DMS 273 treated with DMSO at 0.1 percent for 48 hours (cell line): ENCODE measurements around the gene EHD2.
"Not testable (repeated sequence)": the region's sequence is repeated elsewhere in the genome, so short reads cannot be mapped to it uniquely, and the experiment has no call there.

Source experiments
- DNase-seq: peaks from one replicate; lab custom pipeline; 2025; lab: John Stamatoyannopoulos, UW

EHD2 gene

DNA sequence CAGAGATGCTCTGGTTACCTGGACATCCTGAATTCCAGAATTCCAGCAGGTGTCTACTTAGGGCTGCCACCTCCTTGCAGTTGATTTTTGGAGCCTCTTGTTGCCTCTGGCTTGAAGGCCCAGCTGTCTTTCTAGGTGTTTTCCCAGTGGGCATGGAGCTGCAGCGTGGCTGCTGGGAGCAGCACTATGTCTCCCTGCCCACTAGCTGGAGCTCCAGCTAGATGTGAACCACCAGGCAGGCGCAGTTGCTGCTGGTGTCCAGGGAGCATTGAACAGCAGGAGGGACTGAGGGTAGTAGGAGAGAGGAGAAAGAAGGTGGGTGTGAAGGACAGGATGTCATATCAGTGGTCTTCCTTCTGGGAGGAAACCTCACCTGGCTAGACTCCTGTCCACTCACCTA is 55.4 kb downstream of the EHD2 start:
- no peak for DNase-seq

DNA sequence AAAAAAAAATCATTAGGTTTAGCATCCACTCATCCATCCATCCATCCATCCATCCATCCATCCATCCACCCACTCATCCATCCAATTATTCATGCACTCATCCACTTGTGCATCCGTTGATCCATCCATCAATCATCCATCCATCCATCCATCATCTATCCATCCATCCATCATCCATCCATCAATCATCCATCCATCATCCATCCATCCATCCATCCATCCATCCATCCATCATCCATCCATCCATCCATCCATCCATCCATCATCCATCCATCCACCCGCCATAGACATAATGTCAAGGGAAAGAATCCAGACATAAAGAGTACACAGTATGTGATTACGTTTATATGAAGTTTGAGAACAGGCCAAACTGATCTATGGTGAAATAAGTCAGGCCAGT is 56.3 kb downstream of the EHD2 start:
- no peak for DNase-seq

DNA sequence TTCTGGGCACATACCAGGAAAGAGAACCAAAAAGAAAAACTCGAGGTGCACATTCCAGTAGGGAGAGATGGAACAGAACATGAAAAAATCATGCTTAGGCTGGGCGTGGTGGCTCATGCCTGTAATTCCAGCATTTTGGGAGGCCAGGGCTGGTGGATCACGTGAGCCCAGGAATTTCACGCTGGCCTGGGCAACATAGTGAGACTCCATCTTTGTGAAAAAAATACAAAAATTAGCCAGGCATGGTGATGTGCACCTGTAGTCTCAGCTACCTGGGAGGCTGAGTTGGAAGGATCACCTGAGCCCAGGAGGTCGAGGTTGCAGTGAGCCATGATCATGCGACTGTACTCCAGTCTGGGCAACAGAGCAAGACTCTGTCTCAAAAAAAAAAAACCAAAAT is 58.1 kb downstream of the EHD2 start:
- DNase-seq, result not testable (repeated sequence)

DNA sequence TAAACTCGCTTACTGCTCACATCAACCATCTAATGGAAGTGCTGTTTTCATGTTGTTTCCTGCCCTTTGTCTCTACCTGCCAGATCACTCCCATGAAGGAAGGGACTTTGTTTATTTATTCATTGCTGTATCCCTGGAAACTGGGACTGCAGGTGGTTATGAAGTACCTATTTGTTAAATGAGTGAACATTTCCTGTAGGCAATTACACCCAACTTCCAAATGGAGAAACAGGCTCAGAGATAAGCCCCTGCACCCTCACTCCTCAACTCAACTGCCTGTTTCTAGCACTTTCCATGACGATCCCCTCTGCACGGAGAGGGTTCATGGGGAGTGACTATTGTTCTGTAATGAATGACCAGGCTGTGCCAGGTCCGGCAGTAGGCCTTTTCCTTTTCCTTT is 63.3 kb downstream of the EHD2 start:
- no peak for DNase-seq

DNA sequence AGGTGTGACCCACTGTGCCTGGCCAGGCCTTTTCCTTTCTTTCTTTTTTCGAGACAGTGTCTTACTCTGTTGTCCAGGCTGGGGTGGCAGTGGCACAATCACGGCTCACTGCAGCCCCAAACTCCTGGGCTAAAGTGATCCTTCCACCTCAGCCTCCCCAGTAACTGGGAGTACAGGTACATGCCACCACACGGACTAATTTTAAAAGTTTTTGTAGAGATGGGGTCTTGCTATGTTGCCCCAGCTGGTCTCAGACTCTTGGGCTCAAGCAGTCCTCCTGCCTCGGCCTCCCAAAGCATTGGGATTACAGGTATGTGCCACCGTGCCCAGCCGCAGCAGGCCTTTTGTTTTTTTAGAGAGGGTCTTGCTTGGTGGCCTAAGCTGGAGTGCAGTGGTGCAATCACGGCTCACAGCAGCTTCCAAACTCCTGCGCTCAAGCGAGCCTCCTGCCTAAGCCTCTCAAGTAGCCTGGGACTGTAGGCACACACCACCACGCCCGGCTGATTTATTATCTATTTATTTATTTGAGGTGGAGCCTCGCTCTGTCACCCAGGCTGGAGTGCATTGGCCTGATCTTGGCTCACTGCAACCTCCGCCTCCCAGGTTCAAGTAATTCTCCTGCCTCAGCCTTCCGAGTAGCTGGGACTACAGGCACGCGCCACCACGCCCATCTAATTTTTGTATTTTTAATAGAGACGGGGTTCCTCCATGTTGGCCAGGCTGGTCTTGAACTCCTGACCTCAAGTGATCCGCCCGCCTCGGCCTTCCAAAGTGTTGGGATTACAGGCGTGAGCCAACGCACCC is 64.2 kb downstream of the EHD2 start:
- not testable (repeated sequence) for DNase-seq

DNA sequence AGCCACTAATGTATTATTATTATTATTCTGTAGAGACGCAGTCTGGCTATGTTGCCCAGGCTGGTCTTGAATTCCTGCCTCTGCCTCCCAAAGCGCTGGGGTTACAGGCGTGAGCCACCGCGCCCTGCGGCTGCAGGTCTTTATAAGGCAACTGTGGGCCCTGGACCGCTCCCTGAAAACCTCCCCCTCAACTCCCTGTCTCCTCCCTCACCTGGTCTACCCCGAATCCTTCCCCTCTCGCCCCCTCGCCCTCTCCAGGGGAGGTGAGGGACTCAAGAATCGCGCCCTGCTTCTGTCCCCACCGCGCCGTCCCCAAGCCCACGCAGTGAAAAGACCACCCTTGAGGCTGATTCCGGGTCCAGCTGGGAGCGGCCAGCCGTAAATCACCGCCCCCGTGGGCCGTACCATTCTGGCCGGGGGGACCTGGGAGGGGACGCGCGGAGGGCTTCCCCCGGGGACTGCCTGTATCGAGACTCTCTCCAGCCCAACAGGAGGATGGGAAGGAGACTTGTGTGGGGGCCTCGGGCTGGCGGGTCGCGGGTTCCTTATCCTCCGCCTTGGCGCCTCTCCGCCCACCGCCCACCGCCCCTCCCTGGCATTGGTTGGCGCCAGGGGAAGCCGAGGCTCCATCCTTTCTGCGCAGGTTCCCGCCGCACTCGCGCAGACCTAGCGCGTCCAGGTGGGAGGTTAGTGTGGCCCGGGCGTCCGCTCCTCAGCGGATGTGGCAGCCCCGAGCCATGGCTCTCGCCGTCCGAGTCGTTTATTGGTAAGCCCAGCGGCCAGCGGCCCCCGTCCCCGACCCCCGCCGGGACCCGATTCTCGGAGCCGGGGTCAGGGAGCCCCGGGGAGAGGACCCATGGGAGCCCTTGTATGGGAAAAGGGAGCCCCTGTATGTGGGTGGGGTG is 65.1 kb downstream of the EHD2 start, which contains the start of gene SELENOW:
Gene SELENOW, plus strand, starts transcription at position 655 of the 905 bp plus-strand sequence. Its CDS starts 83 bp downstream, at position 738.
- DNase-seq, result peak; percentile 39

DNA sequence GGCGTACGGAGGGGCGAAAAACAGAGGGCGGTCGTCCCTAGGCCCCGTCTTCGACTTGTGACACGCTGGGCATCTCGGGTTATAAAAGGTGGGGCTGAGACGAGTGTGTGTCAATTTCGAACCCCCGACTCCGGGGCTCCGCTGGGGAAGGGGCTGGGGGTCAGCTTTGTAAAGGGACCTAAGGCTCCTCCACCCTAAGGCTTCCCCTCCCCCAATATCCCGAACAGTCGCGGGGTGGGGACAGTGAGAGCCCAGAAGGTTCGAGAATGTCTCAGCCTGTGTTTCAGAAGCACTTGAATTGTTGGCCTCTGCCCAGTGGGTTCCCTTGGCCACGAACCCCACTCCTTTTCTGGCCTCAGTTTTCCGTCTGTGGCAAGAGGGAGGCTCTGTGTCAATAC is 65.7 kb downstream of the EHD2 start:
- no peak for DNase-seq

DNA sequence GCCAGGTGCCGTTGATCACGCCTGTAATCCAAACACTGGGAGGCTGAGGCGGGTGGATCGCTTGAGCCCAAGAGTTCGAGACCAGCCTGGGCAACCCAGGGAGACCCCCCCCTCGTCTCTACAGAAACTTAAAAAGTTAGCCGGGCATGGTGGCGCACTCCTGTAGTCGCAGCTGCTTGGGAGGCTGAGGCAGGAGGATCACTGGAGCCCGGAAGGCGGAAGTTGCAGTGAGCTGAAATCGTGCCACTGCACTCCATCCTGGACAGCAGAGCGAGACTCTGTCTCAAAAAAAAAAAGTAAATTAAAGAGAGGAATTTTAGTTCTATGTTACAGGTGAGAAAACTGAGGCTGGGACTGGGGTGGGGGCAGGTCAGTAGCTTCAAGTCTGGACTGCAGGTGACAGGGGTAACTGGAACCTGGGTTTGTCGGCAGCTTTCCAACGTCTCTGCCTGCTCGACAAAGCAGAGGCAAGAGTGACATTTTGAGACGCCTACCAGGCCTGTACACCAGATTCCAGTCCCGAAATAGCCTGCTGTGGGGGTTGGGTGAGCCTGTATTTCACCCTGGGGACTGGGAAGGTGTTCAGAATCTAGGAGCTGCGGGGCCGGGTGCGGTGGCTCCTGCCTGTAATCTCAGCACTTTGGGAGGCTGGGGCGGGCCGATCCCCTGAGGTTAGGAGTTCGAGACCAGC is 66.4 kb downstream of the EHD2 start:
- DNase-seq, result no peak

DNA sequence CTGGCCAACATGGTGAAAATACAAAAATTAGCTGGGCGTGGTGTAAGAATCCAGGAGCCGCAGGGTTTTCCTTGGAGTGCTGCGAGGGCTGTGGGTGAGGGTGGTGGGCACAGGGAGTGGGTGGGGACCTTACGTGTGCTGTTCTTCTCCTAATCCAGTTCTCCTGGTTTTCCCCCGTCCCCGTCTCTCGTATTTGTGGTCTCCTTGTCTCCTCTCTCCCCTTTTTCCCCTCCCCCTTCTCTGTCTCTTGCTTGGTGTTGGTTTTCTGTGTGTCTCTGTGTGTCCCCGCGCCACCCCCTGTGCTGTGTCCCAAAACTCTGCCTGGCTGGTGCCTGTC is 67.0 kb downstream of the EHD2 start:
- DNase-seq, result no peak

DNA sequence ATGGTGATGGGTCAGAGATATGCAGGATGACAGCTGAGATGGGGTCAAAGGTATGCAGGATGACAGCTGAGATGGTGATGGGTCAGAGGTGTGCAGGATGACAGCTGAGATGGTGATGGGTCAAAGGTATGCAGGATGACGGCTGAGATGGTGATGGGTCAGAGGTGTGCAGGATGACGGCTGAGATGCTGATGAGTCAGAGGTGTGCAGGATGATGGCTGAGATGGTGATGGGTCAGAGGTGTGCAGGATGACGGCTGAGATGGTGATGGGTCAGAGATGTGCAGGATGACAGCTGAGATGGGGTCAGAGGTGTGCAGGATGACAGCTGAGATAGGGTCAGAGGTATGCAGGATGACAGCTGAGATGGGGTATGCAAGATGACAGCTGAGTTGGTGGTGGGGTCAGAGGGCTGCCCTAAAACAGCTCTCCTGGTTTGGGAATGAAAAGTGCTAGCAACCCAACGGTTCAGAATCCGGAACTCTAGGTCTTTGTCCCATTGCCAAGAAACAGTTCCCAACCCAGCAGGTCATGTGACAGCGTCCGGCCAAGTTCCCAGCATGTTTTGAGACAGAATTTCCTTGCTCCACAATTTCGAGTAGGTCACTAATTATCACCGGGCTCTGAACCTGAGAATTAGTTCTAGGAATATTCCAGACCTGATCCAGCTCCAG is 68.5 kb downstream of the EHD2 start:
- DNase-seq, result no peak

DNA sequence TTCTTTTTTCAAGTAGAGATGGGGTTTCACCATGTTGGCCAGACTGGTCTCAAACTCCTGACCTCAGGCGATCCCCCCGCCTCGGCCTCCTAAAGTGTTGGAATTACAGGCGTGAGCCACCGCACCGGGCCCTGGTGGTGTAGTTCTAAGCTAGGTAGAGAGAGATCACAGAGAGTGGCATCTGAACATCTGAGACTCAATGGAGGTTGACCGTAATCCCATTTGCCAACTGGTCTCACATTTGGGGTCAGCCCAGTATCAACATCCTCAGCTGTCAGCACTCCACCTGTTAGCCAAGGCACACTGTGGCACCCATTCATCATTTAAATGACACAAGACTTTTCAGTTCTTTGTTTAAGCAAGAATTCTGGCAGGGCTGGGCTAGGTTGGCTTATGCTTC is 73.3 kb downstream of the EHD2 start:
- DNase-seq, result no peak

DNA sequence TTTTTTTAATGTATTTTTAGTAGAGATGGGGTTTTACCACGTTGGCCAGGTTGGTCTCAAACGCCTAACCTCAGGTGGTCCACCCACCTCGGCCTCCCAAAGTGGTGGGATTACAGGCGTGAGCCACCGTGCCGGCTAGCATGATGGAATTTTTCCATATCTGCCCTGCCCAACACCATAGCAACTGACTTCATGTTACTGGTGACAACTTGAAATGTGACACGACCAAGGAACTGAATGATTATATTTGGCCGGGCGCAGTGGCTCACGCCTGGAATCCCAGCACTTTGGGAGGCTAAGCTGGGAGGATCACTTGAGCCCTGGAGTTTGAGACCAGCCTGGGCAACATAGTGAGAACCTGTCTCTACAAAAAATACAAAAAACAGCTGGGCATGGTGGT is 74.1 kb downstream of the EHD2 start:
- not testable (repeated sequence) for DNase-seq

DNA sequence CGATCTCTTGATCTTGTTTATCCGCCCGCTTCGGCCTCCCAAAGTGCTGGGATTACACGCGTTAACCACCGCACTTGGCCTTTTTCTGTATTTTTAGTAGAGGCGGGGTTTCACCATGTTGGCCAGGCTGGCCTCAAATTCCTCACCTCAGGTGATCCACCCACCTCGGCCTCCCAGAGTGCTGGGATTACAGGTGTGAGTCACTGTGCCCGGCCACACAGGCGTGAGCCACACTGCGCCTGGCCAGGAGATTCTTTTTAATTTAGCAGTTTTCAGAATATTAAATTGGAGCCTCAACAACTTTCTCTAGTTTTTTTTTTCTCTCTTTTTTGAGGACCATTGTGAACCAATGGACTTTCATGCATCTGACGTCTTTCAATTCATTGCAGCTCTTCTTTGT is 76.6 kb downstream of the EHD2 start:
- not testable (repeated sequence) for DNase-seq

DNA sequence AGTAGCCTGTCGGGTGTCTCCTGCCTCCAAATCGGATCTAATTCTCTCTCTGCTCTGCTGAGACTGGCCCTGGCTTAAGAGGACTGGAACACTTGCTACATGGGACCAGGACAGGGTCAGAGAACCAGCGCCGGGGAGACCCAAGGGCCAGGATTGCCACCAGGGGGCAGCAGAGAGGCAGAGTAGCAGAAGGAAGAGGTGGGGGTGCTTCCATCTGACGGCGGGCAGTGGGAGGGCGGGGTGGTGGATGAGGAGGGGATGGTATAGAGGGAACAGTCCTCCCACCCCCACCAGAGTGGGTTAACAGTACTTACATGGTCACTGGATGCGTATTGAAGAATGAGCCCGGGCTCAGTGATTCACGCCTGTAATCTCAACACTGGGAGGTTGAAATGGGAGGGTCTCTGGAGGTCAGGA is 77.2 kb downstream of the EHD2 start:
- DNase-seq, result peak; percentile 38

DNA sequence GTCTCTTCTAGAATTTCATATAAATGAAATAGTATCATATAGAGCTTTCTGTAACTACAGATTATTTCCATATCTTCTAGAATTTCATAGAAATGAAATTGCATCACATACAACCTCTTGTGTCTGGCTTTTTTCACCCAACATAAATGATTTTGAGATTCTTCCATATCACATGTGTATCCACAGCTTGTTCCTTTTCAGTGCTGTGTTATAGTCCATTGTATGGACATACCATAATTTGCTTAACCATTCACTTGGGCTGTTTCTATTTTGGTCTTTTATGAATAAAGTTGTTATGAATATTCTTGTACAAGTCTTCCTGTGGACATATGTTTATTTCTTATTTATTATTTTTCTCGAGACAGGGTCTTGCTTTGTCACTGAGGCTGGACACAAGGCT is 79.4 kb downstream of the EHD2 start:
- no peak for DNase-seq
